H9 (cell line): ENCODE results near the gene RNF31. TPM values are rescaled to one million over a fixed set of nuclear protein-coding genes. Genes with fewer than 3 reads are reported as not detected.

ENCODE experiments used
- DNase-seq: peaks from one replicate; pipeline ENCODE4 v3.0.0-alpha.2; 2017
- H2AFZ ChIP-seq: one replicate; pipeline ENCODE4 v1.6.1; 2013; ENCODE audit warnings: mild to moderate bottlenecking, low read length, control low read depth, moderate library complexity
- H2AK5ac ChIP-seq: 2 replicates; pipeline ENCODE4 v1.6.1; 2013; ENCODE audit warnings: low read length, control low read depth, mixed read lengths; ENCODE audit not compliant: insufficient read length
- H2BK120ac ChIP-seq: one replicate; pipeline ENCODE4 v1.6.1; 2013; ENCODE audit warnings: low read depth, mild to moderate bottlenecking, low read length, control low read depth, inconsistent platforms; ENCODE audit not compliant: poor library complexity, severe bottlenecking
- H2BK12ac ChIP-seq: 2 replicates; pipeline ENCODE4 v1.6.1; 2013; ENCODE audit warnings: low read length, control low read depth, mixed read lengths, low read depth; ENCODE audit not compliant: insufficient read length
- H2BK15ac ChIP-seq: 2 replicates; pipeline ENCODE4 v1.6.1; 2013; ENCODE audit warnings: low read depth, low read length, control low read depth
- H2BK20ac ChIP-seq: one replicate; pipeline ENCODE4 v1.6.1; 2013; ENCODE audit warnings: low read depth, mild to moderate bottlenecking, low read length, control low read depth, inconsistent platforms; ENCODE audit not compliant: poor library complexity, severe bottlenecking
- H2BK5ac ChIP-seq: 2 replicates; pipeline ENCODE4 v1.6.1; 2013; ENCODE audit warnings: low read length, control low read depth, mixed read lengths; ENCODE audit not compliant: insufficient read length
- H3K14ac ChIP-seq: 2 replicates; pipeline ENCODE4 v1.6.1; 2013; ENCODE audit warnings: low read length, control low read depth; ENCODE audit not compliant: insufficient read depth
- H3K18ac ChIP-seq: 2 replicates; pipeline ENCODE4 v1.6.1; 2013; ENCODE audit warnings: low read depth, mild to moderate bottlenecking, mixed read lengths, low read length, control low read depth; ENCODE audit not compliant: insufficient read length
- H3K23ac ChIP-seq: 2 replicates; pipeline ENCODE4 v1.6.1; 2013; ENCODE audit warnings: low read length, control low read depth, mixed read lengths, low read depth; ENCODE audit not compliant: insufficient read length
- H3K23me2 ChIP-seq: 2 replicates; pipeline ENCODE4 v1.6.1; 2013; ENCODE audit warnings: low read depth, mild to moderate bottlenecking, mixed read lengths, low read length, control low read depth; ENCODE audit not compliant: insufficient read length, poor library complexity, severe bottlenecking
- H3K27ac ChIP-seq: 2 replicates; pipeline ENCODE4 v1.5.1; 2013; ENCODE audit warnings: low read length, control low read depth, mixed read lengths, low read depth; ENCODE audit not compliant: insufficient read length
- H3K27me3 ChIP-seq: 2 replicates; pipeline ENCODE4 v1.6.1; 2013; ENCODE audit warnings: low read length, control low read depth, inconsistent platforms; ENCODE audit not compliant: insufficient read depth
- H3K4ac ChIP-seq: 2 replicates; pipeline ENCODE4 v1.6.1; 2013; ENCODE audit warnings: low read depth, mild to moderate bottlenecking, control low read depth, inconsistent platforms, low read length, moderate library complexity
- H3K4me1 ChIP-seq: 2 replicates; pipeline ENCODE4 v1.6.1; 2013; ENCODE audit warnings: low read length, control low read depth, inconsistent platforms; ENCODE audit not compliant: insufficient read depth
- H3K4me2 ChIP-seq: 2 replicates; pipeline ENCODE4 v1.6.1; 2013; ENCODE audit warnings: low read length, control low read depth, mixed read lengths; ENCODE audit not compliant: insufficient read length, insufficient read depth
- H3K56ac ChIP-seq: 2 replicates; pipeline ENCODE4 v1.6.1; 2013; ENCODE audit warnings: low read depth, mild to moderate bottlenecking, mixed read lengths, low read length, control low read depth; ENCODE audit not compliant: insufficient read length
- H3K79me1 ChIP-seq: 2 replicates; pipeline ENCODE4 v1.6.1; 2013; ENCODE audit warnings: low read depth, mild to moderate bottlenecking, moderate library complexity, low read length, control low read depth, inconsistent platforms; ENCODE audit not compliant: insufficient read depth, poor library complexity, severe bottlenecking
- H3K79me2 ChIP-seq: 2 replicates; pipeline ENCODE4 v1.6.1; 2013; ENCODE audit warnings: low read length, control low read depth, inconsistent platforms; ENCODE audit not compliant: insufficient read depth
- H3K9ac ChIP-seq: 2 replicates; pipeline ENCODE4 v1.6.1; 2013; ENCODE audit warnings: low read length, control low read depth, mixed read lengths; ENCODE audit not compliant: insufficient read length; ENCODE audit errors: extremely low read depth
- H3K9me3 ChIP-seq: one replicate; pipeline ENCODE4 v1.6.1; 2013; ENCODE audit warnings: low read depth, low read length, inconsistent platforms; ENCODE audit not compliant: control insufficient read depth
- H3T11ph ChIP-seq: one replicate; pipeline ENCODE4 v1.6.1; 2013; ENCODE audit warnings: mild to moderate bottlenecking, low read length, control low read depth, inconsistent platforms
- H4K20me1 ChIP-seq: one replicate; pipeline ENCODE4 v1.6.1; 2013; ENCODE audit not compliant: control insufficient read depth, insufficient read length, insufficient read depth
- H4K5ac ChIP-seq: 2 replicates; pipeline ENCODE4 v1.6.1; 2013; ENCODE audit warnings: low read depth, mild to moderate bottlenecking, mixed read lengths, low read length, control low read depth; ENCODE audit not compliant: insufficient read length
- H4K8ac ChIP-seq: replicated peaks from 2 replicates; pipeline ENCODE4 v1.6.1; 2013; ENCODE audit warnings: low read length, control low read depth, mixed read lengths, low read depth; ENCODE audit not compliant: insufficient read length
- H4K91ac ChIP-seq: 2 replicates; pipeline ENCODE4 v1.6.1; 2013; ENCODE audit warnings: low read depth, mild to moderate bottlenecking, moderate library complexity, mixed read lengths, low read length, control low read depth; ENCODE audit not compliant: insufficient read length
- H3K27ac Mint-ChIP-seq, 3 experiments: 2 replicates in 2 of 3; 3 replicates in 1 of 3; pipeline ENCODE4 v1.8.0; 2020 to 2021; ENCODE audit warnings: mixed read lengths in 3 of 3, mild to moderate bottlenecking in 1 of 3, moderate library complexity in 1 of 3
- H3K27me3 Mint-ChIP-seq: 2 replicates; pipeline ENCODE4 v1.8.0; 2021; ENCODE audit warnings: low read depth, mild to moderate bottlenecking, moderate library complexity, mixed read lengths
- H3K36me3 Mint-ChIP-seq, 3 experiments: 2 replicates in 2 of 3; 3 replicates in 1 of 3; pipeline ENCODE4 v1.8.0; 2020 to 2021; ENCODE audit warnings: low read depth in 3 of 3, mixed read lengths in 3 of 3; ENCODE audit not compliant: insufficient read depth in 1 of 3
- H3K4me1 Mint-ChIP-seq, 2 experiments: 2 replicates each; pipeline ENCODE4 v1.8.0; 2020; ENCODE audit warnings: mixed read lengths in 2 of 2
- H3K4me3 Mint-ChIP-seq, 2 experiments: 2 replicates in 1 of 2; 3 replicates in 1 of 2; pipeline ENCODE4 v1.8.0; 2020 to 2021; ENCODE audit warnings: mild to moderate bottlenecking in 2 of 2, mixed read lengths in 2 of 2, moderate library complexity in 1 of 2
- H3K9me3 Mint-ChIP-seq, 2 experiments: 2 replicates in 1 of 2; 3 replicates in 1 of 2; pipeline ENCODE4 v1.8.0; 2020; ENCODE audit warnings: mild to moderate bottlenecking in 2 of 2, mixed read lengths in 2 of 2, moderate library complexity in 1 of 2
- WGBS: extraction: QIAGEN DNeasy Blood & Tissue Kit; methylation state at CpG from one replicate; pipeline ENCODE4 v1.1.7; 2013; ENCODE audit warnings: missing lambda C conversion rate, low lambda C conversion rate, mixed read lengths; ENCODE audit not compliant: insufficient read length; ENCODE audit errors: extremely low coverage; 5-methylcytosine and 5-hydroxymethylcytosine counted together
- total RNA-seq: library from RNA; stranded (reverse); gene quantifications from 2 replicates; pipeline ENCODE4 v1.2.1, GENCODE V29; 2021
- TF ChIP-seq, protein P1 (sequence below): fragments of 200-600 bp; sonication (generic); conservative IDR thresholded peaks from 3 replicates; pipeline ENCODE4 v1.8.0; 2021; ENCODE audit warnings: antibody characterized with exemption, mild to moderate bottlenecking

Gene RNF31
- total RNA-seq, 1 experiment from 2014 or later = 87.3 TPM

DNA sequence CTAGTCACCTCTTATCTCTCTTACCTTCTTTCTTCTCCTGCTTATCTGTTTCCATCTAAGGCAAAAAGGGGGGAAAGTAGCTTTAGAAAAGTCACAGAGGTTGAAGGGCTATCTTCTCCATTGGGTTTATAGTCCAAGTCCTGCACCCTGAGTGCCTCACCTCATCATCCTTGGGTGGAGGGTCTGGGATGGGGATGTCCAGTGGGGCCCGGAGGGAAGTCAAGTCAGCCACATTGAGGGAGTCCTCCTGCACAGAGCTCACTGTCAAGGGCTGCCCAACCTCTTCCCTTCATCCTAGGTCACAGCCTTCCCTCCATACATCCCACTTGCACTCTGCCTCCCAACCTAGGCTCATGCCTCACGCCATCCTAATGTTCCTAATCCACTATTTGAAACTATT, 2.1 kb upstream of the RNF31 start:
- no peak overlapping the region for H2BK120ac ChIP-seq
- H3K56ac ChIP-seq = no peak overlapping the region
- no peak overlapping the region for H4K8ac ChIP-seq
- no peaks in the 10 kb centered on the region for H3K27me3 ChIP-seq
- Mint-ChIP-seq H3K4me3 (peak overlapping the region in 1 of 2 experiments; percentile 99; a peak in 4 of 5 replicates), H3K27me3 (no peaks in the 10 kb centered on the region), H3K36me3 (peaks cover 3 to 45% (median 44%) of the 10 kb centered on the region in 3 experiments), H3K4me1 (peaks cover 24% of the 10 kb centered on the region in 2 experiments), H3K9me3 (no peaks in the 10 kb centered on the region), H3K27ac (no peak overlapping the region)
- no peak overlapping the region for H4K91ac ChIP-seq
- peak overlapping the region; percentile 11 for H3K9ac ChIP-seq
- H2AK5ac ChIP-seq = no peak overlapping the region
- H3T11ph ChIP-seq = no peak overlapping the region
- H3K27ac ChIP-seq = no peak overlapping the region
- no peak overlapping the region for H4K5ac ChIP-seq
- no peak overlapping the region for H2BK12ac ChIP-seq
- H3K23ac ChIP-seq = no peak overlapping the region
- H3K4me1 ChIP-seq = no peaks in the 10 kb centered on the region
- no peaks in the 10 kb centered on the region for H4K20me1 ChIP-seq
- no peak overlapping the region for H2AFZ ChIP-seq
- H3K18ac ChIP-seq = no peak overlapping the region
- no CpG with 5 or more reads among the region's 2 CpGs for WGBS
- H3K79me1 ChIP-seq = peaks cover 4% of the 10 kb centered on the region
- H3K79me2 ChIP-seq = peaks cover 8% of the 10 kb centered on the region; the same call in 1 of the 2 replicates
- no peak overlapping the region for H3K14ac ChIP-seq
- no peak for DNase-seq
- peaks cover 19% of the 10 kb centered on the region for H3K23me2 ChIP-seq
- H2BK20ac ChIP-seq = no peak overlapping the region
- no peaks in the 10 kb centered on the region for H3K9me3 ChIP-seq
- TF ChIP-seq, protein P1, sequence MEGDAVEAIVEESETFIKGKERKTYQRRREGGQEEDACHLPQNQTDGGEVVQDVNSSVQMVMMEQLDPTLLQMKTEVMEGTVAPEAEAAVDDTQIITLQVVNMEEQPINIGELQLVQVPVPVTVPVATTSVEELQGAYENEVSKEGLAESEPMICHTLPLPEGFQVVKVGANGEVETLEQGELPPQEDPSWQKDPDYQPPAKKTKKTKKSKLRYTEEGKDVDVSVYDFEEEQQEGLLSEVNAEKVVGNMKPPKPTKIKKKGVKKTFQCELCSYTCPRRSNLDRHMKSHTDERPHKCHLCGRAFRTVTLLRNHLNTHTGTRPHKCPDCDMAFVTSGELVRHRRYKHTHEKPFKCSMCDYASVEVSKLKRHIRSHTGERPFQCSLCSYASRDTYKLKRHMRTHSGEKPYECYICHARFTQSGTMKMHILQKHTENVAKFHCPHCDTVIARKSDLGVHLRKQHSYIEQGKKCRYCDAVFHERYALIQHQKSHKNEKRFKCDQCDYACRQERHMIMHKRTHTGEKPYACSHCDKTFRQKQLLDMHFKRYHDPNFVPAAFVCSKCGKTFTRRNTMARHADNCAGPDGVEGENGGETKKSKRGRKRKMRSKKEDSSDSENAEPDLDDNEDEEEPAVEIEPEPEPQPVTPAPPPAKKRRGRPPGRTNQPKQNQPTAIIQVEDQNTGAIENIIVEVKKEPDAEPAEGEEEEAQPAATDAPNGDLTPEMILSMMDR = no peak
- no peak overlapping the region for H2BK15ac ChIP-seq
- no peak overlapping the region for H3K4ac ChIP-seq
- no peak overlapping the region for H2BK5ac ChIP-seq
- H3K4me2 ChIP-seq = peak overlapping the region; percentile 83
